ENCODE results near the gene MANEAL.

Gene MANEAL

DNA sequence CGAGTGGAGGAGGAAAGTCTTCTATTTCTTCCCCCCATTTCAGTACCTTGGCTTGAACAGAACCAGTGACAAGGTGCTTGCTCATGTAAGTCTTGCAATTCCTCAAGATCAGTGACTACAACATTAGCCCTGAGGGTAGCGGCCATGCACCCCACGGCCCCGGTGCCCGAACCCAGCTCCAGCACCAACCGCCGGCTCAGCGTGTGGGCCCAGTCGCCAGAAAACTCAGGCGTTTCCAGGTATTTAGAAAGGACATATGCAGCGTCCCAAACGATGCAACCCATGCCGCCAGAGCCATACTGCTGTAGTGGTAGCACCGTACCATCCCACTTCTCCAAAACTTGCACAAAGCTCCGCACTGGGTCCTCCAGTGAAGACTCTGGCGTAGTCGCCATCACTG, 11.2 kb upstream of the MANEAL start:
- DNase-seq (ENCODE audit: low read depth) = no peak

DNA sequence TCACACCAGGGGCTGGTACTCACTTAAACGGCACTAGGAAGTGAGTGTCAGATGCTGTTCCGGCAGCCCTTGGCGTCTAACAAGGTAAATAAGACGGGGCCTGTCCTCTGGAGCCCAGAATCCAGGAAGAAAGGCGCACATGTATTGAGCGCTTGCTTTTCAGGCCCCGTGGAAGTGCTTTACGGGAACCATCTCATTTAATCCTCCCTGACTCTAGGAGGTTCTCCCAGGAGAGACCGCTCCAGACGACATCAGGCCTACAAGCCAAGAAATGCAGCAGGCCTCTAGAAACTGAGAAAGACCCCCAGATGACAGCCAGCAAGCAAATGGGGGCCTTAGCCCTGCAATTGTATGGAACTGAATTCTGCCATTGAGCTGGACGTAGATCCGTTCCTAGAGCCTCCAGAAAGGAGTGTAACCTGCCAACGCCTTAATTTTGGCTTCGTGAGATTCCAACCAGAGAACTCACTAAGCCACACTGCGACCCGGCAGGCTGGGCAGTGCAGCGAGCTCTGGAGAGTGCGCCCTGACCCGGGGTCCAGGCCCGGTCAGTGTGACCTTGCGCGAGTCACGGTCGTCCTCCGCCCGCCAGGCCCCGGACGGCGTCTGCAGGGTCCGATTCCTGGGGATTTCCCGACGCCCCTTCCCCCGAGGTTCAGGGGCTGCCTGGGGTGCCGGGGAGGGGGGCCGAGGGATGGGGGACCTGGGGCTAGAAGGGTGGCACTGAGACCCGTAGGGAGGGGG, 532 bp upstream of the MANEAL start:
- DNase-seq (ENCODE audit: low read depth) = no peak

DNA sequence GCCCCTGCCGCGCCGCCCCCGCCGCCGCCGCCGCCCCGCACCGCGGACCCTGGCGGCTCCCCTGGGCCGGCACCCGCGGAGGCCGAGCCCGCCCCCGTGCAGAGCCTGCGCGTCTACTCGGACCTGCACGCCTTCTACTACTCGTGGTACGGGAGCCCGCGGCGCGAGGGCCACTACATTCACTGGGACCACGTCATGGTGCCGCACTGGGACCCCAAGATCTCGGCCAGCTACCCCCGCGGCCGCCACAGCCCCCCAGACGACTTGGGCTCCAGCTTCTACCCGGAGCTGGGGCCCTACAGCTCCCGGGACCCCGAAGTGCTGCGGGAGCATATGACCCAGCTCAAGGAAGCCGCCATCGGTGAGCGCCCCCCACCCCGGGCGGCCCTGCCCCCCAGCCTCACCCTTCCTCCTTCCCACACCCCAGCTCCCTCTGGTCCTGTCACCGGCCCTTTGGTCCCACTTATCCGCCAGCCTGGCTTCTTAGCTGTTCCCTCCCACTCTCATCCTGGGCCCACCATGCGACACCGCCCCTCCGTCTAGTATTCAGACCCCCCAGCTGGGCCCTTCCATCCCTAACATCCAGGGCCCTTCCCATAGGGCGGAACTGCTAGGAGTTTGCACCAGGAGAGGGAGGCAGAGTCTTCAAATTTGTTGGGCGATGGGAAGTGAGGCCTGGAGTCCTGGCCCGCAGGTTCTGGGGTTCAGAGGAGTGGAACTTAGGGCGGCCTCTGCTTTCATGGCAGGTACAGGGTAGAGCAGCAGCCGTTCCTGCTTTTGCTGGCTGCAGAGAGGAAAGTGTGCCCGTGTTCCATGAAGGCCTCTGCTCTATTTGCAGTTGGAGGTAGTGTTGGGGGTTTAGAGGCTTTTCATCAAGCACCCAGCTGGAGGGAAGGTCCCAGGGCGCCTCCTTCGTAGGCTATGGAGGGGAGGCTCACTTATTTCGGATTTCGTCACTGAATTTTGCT, 1.0 kb downstream of the MANEAL start:
- DNase-seq (ENCODE audit: low read depth) = no peak

DNA sequence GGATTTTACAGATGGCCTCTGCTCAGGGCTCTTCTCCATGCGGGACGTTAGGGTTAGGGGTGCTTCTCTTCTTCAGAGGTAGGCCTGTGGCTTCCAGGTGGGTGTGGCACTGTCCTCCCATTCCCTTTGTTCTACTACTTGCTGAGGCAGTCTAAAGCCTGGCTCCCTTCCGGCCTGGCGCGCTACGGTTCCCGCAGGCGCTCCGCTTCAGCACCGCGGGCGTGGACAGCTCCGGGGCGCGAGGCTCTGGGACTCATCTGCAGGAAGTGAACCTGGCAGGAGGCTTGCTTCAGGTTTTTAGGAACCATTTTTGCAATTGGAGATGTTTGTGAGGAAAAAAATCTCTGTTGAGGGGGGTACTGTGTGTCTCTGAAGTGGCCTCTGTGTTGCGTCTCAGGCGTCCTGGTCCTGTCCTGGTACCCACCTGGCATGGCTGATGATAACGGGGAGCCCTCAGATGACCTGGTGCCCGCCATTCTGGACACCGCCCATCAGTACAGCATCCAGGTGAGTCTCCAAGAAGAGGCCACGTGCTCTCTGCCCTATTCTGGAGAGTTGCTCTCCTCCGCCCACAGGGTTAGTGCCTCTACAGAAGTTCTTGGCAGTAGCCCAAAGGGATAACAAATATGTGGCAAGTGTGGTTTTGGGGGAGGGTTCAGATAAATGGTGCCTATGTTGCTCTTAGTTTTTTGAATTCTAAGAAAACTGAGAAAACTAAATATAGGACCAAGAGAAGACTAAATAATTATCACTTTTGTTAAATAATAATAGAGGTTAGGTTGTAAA, 1.9 kb downstream of the MANEAL start:
- DNase-seq (ENCODE audit: low read depth) = no peak

DNA sequence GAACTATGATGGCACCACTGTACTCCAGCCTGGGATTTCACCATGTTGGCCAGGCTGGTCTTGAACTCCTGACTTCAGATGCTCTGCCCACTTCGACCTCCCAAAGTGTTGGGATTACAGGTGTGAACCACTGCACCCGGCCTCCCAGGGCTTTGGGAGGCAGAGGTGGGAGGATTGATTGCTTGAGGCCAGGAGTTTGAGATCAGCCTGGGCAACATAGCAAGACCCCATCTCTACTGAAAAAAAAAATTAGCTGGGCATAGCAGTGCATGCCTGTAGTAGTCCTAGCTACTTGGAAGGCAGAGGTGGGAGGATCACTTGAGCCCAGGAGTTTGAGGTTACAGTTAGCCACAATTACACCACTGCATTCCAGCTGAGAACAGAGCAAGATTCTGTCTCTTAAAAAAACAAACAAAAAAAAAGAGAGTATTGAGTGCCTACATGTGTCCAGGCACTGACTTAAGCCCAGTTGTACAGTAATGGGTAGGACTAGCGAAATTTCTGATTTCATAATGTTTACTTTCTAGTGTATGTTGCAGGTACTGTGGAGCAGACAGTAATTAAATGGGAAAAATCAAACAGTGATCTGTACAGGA, 4.2 kb downstream of the MANEAL start:
- DNase-seq (ENCODE audit: low read depth) = no peak

DNA sequence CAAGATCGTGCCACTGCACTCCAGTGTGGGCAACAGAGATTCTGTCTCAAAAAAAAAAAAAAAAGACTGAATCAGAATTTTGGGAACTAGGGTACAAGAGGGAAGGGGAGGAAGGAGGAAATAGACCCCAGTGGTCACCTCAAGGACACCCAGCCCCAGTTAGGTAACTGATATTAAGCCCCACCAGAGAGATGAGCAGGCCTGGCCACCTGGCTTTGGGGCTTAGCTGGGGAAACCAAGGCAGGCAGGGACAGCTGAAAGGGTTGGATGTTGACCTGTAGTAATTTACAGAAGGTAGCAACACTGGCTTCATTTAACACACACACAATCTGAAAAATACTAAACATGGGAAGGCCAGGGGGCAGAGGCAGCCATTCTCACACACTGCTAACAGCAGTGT, 8.8 kb downstream of the MANEAL start:
- DNase-seq (ENCODE audit: low read depth) = no peak

DNA sequence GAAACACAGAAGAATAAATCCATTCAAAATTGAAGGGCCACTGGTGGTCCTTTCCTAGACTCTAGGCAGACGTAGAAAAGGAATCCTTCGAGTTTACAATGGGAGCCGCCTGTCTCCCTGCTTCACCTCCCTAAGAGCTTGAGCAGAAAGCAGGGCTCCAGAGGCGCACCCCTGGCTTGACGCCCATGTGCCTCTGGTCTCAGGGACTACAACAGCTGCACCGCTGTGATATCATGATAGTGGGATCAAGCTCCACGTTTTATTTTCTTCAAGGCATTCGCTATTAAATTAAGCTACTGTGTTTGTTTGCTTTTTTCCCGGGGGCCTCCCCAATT, 13.5 kb downstream of the MANEAL start:
- no peak for DNase-seq (ENCODE audit: low read depth)

DNA sequence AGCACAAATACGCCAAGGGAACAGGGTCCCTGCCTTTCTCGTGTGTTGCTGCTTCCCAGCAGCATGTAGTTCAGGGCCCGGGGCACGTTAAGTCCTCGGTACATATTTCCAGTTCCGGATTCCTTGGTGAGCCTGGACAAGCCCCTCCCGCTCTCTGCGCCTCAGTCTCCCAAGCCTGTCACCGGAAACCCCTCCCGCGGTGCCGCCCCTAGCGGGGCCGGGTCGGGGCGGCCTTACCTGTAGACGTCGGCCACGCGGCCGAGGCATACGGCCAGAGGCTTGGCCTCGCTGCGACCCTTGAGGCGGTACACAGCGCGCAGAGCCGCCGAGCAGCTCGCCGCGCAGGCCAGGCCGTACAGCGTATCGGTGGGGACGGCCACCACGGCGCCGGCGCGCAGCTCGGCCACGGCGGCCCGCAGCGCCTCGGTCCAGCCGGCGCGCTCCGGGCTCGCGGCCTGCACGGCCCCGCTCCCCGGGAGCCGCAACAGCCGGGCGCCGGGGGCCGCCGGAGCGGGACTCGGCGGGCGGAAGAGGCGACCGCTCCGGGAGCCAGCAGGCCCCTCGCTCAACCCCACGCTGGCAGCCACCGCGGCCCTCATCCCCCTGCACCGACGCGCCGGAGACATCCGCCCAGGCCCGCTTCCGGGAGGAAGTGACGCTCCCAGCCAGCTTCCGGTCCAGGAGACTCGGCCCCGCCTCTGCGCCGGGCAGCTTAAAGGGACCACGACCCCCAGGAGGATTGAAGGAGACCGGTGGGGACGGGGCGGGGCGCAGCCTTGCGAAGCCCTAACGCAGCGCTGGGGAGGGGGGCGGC, 14.1 kb downstream of the MANEAL start, which contains the start of the genes C1orf122 and YRDC:
Gene C1orf122 (plus strand): TSS at position 236 of the 814 bp plus-strand sequence. CDS start 615 bp downstream, outside the sequence.
Gene YRDC (minus strand): TSS at position 654 of the 814 bp plus-strand sequence. CDS start 28 bp downstream, at position 626.
- peak; percentile 89 for DNase-seq (ENCODE audit: low read depth)

DNA sequence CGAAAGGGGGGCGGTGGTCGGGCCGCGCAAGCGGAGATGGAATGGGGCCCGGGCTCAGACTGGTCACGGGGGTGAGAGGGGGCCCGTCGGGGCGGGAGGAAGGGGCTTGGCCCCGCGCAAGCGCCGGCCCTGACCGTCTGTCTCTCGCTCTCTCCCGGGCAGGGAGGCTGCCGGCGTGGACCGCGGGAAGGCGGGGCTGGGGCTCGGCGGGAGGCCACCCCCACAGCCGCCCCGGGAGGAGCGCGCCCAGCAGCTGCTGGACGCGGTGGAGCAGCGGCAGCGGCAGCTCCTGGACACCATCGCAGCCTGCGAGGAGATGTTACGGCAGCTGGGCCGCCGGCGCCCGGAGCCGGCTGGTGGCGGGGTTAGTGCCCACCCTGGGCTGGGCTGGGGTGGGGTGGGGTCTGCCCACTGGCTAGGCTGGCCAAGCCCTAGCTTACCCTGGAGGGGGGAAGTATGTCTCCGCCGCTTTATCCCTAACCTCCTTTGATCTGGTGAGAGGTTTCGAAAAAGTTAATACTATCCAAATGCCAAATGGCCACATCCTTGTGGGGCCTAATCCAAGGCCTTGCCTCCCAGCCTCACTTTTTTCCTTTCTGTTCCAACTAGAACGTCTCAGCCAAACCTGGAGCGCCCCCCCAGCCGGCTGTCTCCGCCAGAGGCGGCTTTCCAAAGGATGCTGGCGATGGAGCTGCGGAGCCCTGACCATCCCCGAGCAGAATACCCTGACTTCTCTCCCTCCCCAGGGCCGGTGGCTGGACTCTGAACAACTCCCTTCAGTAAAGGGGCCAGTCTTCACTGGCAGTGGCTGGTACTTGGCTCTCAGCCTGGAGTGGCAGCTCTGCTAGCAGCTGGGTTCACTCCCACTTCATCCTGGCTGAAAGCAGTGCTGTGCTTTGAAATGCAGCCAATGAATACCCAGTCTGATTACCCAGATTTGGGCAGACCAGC, 15.0 kb downstream of the MANEAL start:
- DNase-seq (ENCODE audit: low read depth) = no peak

DNA sequence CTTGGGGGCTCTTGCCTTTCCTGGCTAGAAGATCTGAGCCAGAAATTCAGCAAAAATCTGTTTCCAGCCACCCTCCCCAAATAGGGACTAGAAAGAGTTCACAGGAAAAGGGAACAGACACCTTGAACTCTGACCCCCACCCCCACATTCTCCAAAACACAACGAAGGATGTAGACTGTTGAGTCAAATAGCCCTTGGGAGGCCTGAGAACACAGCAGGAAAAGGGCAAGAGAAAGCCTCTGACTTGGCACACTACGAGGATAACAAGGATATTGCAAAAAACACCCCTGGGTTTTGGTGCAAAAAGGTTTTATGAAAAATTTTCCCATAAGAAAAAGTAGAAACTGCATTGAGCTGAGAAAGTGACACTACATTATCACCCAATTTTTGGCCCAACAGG, 16.3 kb downstream of the MANEAL start:
- DNase-seq (ENCODE audit: low read depth) = no peak

DNA sequence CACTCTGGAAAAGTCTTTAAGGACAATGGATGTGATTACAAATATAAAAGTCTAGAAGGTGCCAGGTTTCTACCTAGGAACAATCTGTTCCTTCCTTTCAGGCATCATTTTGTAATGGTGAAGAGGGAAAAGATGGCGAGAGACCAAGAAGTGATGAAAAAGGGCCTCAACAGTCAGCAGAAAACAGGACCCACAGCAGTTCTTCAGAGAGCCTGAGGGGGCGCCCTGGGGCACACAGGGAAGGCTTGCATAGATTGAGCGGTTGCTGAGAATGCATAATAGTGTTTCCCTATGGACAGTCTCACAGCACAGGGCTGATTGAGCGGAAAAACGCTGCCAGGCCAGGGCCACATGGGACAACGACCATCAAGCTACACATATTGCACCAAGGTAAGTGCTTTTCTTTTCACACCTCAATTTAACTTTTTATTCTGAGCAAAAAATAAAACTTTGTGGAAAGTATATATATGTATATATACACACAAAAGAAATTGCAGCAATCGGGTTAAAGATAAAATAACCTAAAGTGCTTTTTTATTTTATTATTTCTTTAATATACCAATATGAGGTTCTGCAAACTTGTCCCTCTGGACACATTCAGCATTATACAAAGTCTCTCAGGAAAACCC, 17.5 kb downstream of the MANEAL start:
- DNase-seq (ENCODE audit: low read depth) = peak; percentile 41

DNA sequence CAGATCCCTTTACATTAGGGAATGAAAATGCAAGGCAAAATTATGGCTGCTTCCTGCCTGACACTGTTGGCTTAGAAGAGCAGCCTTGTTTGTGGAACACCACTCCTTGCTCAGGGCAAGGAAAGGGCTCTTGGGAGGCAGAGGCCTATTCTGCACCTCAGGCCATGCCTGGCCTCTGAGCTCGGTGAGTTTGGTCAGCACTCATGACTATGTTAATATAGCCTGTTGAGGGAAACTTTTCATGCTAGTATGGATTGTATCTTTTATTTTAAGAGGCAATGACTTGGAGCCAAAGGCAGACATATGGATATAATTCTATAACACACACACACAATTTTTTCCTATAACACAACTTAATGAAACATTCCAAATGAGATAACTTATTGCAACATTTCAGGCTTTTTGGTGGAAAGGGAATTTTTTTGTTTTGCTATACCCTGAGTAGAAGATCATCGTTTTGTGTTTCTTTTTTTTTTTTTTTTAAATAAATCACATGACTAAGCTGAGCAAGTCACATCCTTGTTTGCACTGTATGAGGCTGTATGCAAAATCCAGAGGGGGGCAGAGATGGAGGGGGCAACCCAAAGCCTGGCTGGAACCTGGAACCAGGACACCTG, 20.0 kb downstream of the MANEAL start:
- DNase-seq (ENCODE audit: low read depth) = no peak

DNA sequence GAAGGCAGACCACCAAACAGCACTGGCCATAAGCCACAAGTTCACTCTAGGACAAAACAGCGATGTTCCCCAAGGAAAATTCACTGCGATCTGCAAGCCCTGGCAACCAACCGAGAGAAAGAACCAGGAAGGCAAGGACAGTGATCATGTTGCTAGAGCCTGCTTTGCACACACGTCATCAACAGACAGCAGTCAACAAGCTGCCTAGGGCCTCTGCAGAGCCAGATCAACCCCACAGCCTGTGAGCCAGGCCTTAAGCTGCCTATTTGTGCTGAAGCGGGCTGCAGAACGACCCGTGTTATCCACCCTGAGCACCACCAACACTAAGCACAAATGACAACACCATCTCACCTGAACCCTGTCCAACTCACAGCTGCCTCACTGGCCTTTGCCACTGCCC, 20.6 kb downstream of the MANEAL start:
- DNase-seq (ENCODE audit: low read depth) = no peak

DNA sequence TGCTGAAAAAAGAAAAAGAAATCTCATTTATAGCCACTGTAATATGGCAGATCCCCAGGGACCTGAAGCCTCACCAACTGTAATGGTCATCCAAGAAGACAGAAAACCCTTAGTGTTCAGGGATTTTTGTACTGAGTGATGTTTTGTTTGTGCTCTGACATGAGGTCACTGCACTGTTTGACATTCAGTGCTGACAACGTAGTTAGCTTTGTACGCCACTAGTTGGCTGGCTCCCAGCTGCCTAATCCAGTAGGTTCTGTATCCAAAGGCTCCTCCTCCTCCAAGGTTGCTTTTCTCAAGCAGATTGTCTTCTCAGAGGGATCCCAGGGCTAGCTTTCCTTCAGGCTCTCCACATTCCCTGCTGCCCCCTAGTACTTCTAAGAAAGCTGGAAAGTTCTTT, 23.8 kb downstream of the MANEAL start:
- DNase-seq (ENCODE audit: low read depth) = no peak

DNA sequence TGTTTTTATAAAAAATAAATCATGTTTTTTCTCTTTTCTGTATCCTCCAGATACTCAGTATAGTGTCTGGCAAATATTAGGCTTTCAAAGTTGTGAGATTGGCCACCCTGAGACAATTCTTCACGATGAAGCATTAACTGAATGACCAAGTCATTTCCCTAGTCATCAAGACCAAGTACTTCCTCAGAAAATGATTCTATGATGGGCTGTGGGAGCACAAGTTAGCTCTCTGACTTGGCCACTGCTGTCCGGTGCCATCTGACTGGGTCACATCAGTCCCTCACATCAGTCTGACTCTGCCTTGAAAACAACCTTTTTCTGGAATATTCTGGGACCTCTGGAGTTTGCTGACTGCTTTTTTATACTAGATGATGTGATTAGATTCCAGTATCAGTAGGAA, 27.8 kb downstream of the MANEAL start:
- DNase-seq (ENCODE audit: low read depth) = no peak

DNA sequence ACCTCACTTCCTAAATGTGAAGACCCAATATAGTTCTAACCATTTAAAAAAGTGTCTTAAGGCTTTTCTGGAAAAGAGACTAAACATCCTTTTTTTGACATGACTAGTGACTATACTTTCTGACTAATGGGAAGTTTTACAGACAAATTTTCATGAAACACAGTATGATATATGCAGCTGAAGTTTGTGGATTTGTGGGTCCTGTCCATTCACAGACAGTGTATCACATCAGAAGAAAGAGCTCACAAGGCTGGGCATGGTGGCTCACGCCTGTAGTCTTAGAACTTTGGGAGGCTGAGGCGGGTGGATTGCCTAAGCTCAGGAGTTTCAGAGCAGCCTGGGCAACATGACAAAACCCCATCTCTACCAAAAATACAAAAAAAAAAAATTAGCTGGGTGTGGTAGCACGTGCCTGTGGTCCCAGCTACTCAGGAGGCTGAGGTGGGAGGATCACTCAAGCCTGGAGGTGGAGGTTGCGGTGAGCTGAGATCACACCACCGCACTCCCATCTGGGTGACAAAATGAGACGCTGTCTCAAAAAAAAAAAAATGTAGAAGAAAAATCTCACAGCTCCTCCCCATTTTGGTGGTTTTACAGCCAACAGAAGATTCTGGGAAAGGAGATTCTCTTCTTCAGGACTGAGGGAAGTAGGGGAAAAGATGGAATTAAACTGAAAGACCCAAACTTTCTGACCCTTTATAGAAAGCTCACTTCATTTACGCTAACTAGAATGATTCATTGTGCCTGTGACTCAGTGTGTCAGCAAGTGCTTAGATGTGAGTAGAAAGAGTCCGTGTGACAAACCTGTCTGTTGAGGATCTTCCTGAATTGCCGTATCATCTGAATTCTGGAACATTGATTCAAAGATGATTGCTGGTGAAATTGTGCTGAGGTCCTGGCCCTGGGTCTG, 29.5 kb downstream of the MANEAL start:
- no peak for DNase-seq (ENCODE audit: low read depth)

DNA sequence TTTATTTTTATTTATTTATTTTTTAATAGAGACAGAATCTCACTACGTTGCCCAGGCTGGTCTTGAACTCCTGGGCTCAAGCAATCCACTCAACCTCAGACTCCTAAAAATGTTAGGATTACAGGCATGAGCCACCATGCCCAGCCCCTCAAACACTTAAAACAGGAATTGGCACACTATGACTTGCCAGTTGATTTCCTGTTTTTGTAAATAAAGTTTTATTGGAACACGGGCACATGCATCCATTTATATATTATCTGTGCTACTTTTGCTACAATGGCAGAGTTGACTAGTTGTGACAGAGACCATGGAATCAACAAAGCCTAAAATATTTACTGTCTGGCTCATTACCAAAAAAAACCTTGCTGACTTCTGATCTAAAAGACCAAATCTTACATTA, 30.4 kb downstream of the MANEAL start:
- no peak for DNase-seq (ENCODE audit: low read depth)

DNA sequence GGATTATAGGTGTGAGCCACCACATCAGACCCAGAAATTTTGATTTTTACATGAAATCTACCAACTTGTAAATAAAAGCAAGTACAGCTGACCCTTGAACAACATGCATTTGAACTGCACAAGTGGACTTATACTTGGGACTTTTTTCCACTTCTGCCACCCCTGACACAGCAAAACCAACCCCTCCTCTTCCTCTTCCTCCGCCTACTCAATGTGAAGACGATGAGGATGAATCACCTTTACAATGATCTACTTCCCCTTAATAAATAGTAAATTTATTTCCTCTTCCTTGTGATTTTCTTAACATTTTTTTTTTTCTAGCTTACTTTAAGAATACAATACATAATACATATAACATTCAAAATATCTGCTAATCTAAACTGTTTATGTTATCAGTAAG, 31.9 kb downstream of the MANEAL start:
- DNase-seq (ENCODE audit: low read depth) = no peak
